ACHN (cell line): ENCODE results near the gene OVCH1.
"Not testable (repeated sequence)": the region's sequence is repeated elsewhere in the genome, so short reads cannot be mapped to it uniquely, and the experiment has no call there.

Experiments
- DNase-seq: peaks from one replicate; pipeline ENCODE4 v3.0.0-alpha.2; 2015
- in situ Hi-C: cut with HindIII; loops from 2 replicates; pipeline ENCODE4 v1.10.0; 2017; ENCODE audit warnings: low sequenced_read_pairs, low pct_ligation_motif_present, low pct_unique_long_range_greater_than_20kb

OVCH1 gene

DNA sequence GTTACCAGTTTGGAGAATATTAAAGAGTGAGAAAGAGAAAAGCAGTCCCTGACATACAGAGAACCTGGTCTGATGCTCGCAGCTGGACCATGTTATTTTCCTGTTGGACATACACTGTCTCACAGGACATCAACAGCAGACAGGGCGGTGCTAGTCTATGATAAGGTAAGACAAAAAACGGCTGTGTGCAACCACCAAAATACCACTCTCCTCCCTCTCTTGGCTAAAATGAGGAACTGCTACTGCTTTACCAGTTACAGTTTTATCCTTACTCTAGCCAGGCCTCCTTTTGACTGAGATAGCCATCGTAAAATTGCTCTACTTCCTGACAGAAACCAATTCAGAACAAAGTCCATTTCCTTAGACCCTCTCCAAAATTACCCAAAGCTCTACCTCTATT lies 69.5 kb downstream of the OVCH1 start:
- in situ Hi-C loops, result no loop called here
- DNase-seq, result peak; percentile 28

DNA sequence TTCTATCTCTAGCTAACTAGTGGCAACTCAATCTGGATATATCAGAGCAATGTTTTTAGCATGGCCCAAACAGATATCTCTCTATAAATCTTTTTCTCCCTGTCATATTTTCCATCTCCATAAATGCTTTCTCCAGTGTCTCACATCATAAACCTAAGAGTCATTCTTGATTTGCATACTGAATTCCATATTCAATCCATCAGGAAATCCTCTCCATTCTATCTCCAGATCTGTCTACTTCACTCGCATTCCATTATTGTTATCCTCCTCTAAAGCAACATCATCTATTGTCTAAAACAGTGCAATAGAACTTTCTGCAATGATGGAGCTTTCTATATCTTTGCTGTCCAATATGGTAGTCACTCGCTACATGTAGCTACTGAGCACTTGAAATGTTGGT lies 71.0 kb downstream of the OVCH1 start:
- DNase-seq, result no peak
- in situ Hi-C loops, result no loop called here

DNA sequence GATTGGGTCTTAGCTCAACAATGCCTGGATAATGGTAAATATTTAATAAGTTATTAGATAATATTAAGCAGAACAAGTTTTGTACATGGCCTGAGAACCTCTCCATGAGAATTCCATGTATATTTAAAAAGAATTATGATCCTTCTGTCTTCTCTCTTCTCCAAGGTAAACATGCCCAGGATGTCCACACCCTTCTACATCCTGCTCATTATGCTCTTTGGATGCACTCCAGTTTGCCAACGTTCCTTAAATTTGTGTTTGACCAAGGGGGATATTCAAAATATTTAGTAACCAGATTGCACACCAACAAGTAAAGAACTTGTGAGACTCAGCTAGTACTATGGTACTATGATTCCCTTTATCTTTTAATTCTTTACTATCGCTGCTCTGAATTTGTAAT lies 71.8 kb downstream of the OVCH1 start:
- no peak for DNase-seq
- in situ Hi-C loops, result no loop called here

GRCh38 chr12:29416748-29417147 lies 80.7 kb downstream of the OVCH1 start:
- in situ Hi-C loops, result no loop called here
- no peak for DNase-seq

DNA sequence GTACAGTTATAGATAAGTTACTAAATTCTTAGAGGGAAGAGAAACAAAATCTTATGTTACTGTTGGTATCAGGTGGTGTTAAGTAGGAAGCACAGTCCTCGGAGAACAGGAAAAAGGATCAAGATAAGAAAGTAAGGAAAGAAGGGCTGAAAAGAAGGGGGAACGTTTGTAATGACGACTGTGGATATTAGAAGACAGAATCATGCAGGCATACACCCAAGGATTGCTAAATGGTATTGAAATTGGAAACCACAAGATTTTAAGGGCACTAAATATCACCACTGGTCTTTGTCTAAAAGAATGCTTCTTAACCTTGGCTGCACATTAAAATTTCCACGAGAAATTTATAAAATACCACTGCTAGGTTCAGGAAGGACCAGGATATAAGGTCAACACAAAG lies 82.4 kb downstream of the OVCH1 start:
- DNase-seq, result no peak
- in situ Hi-C loops, result no loop called here

GRCh38 chr12:29414368-29414767 lies 83.1 kb downstream of the OVCH1 start:
- DNase-seq, result no peak
- in situ Hi-C loops, result no loop called here

DNA sequence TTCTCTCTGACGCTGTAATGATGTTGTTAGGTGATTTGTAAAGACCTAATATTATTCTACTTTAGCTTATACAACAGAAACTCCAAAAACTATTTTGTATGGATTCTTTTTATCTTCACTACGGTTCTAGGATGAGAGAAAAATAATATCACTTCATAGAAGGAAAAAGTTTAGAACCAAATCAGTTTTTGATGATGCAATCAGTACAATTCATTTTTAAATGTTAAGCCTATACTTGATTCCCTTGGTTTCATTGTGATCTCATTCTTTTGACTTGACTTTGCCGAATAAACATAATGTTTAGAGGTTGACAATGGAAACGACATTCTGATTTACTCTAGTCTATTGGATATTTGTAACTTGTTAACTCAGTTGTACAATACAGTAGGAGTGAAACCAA lies 91.9 kb downstream of the OVCH1 start:
- in situ Hi-C loops, result no loop called here
- no peak for DNase-seq

GRCh38 chr12:29403991-29404390 lies 93.5 kb downstream of the OVCH1 start:
- in situ Hi-C loops, result no loop called here
- no peak for DNase-seq

DNA sequence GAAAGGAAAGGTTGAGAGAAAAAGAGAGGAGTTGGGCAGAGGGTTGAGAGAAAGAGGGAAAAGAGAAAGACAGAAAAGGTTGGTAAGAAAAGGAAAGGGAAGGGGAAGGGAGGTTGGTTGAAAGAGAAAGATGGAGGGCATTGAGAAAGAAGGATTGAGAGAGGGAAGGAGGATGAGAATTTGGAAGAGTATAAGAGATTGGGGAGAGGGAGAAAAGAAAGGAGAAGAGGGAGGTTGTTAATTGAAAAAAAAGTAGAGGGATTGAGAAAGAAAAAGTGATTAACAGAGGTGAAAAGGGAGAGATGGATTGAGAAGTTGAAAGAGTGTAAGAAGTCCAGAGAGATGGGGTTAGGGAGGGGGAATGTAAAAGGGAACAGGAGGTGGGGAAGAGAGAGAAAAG lies 95.0 kb downstream of the OVCH1 start:
- in situ Hi-C loops, result no loop called here
- DNase-seq, result no peak

GRCh38 chr12:29398495-29398894 lies 99.0 kb downstream of the OVCH1 start:
- no peak for DNase-seq
- in situ Hi-C loops, result no loop called here

- no peak for DNase-seq
- in situ Hi-C loops, result no loop called here
These were observed 100.7 kb downstream of the OVCH1 start for GRCh38 chr12:29396774-29397173.

GRCh38 chr12:29395356-29395755 lies 102.1 kb downstream of the OVCH1 start:
- no peak for DNase-seq
- in situ Hi-C loops, result no loop called here

DNA sequence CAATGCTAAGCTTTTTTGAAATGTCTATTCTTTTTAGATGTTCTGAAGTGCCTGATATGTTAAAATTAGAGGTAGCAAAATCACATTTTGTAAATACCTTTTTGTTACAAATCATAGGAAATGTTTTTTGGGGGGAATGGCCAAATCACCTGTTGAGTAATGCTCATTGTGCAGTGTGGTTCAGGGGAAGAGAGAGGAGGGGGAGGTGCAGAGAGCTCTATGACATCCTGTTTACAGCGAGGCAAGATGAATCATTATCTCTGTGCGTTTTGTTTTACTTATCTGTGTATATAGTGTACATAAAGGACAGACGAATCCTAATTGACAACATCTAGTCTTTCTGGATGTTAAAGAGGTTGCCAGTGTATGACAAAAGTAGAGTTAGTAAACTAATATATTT lies 107.1 kb downstream of the OVCH1 start:
- in situ Hi-C loops, DNase-seq: not testable (repeated sequence)

GRCh38 chr12:29389295-29389919 lies 108.1 kb downstream of the OVCH1 start:
- in situ Hi-C loops, result no loop called here
- no peak for DNase-seq

DNA sequence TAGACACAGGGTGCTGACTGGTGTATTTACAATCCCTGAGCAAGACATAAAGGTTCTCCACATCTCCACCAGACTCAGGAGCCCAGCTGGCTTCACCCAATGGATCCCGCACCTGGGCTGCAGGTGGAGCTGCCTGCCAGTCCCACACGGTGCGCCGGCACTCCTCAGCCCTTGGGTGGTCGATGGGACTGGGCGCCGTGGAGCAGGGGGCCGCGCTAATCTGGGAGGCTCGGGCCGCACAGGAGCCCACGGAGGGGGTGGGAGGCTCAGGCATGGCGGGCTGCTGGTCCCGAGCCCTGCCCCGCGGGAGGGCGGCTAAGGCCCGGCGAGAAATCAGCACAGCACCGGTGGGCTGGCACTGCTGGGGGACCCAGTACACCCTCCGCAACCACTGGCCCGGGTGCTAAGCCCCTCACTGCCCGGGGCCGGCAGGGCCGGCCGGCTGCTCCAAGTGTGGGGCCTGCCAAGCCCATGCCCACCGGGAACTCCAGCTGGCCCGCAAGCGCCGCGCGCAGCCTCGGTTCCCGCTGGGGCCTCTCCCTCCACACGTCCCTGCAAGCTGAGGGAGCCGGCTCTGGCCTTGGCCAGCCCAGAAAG lies 111.3 kb downstream of the OVCH1 start:
- in situ Hi-C loops, DNase-seq: not testable (repeated sequence)

DNA sequence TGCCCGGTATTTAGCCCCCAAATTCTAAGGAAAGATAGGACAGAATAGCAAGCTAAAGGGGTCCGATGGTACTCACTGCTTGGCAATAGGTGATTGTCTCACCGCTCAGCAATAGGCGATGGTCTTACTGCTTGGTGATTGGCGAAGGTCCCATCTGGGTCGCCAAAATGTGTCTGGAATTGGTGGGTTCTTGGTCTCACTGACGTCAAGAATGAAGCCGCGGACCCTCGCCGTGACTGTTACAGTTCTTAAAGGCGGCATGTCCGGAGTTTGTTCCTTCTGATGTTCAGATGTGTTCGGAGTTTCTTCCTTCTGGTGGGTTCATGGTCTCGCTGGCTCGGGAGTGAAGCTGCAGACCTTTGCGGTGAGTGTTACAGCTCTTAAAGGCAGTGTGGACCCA lies 112.3 kb downstream of the OVCH1 start:
- in situ Hi-C loops, DNase-seq: not testable (repeated sequence)

GRCh38 chr12:29382251-29382650 lies 115.2 kb downstream of the OVCH1 start:
- in situ Hi-C loops, result no loop called here
- no peak for DNase-seq

DNA sequence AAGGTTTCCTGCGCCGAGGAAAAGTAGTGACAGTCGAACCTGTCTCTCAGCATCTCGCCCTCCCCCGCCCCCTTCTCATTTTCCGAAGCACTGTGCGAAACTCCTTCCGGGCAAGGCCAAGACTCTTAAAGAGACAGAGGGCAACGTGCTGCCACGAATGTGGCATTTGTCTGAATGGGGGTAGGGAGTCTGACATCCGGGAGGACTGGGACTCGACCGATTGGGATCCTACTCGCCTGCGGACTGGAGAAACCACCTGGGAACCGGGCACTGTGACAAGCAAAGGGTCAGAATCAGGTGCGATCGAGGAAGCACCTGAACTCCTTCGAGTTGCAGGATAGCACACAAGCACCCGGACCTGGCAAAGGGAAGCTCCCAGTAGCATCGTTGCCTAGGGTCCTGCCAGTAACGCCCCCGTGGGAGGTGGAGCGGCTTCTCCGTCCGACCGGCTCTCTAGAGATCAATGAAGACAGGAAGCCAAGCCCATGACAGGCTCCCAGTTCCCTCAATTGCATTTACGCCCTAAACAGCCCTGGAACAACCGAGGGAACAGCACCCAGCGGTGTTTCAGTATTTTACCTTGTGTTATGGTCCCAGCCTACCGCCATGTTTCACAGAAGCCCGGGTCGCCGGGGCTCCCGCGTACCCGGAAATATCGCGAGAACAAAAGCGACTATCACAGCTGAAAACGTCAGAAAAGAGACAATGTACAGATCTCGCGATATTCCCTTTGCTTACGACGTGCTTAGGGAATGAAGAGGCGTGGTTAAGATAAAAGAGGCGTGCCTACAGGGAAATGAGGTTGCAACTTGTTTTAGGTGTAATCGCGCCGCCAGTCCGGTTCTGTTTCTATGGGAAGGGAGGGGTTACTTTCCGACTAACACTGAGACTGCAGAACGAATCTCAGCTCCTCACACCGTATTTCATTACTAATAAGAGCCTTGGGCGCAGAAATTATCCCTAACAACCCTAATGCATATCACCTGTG lies 116.7 kb downstream of the OVCH1 start, which contains the start of gene ERGIC2:
Gene ERGIC2, minus strand, starts transcription at position 637 of the 988 bp plus-strand sequence. CDS start 9,539 bp downstream, outside the sequence.
- in situ Hi-C loops, result no loop called here

More for the DNA sequence above, 116.7 kb downstream of the OVCH1 start, which contains the start of gene ERGIC2:
- DNase-seq, result peak; percentile 100
